AG08396 (cell line): ENCODE measurements around the gene MAZ.
"Not testable (repeated sequence)": the region's sequence is repeated elsewhere in the genome, so short reads cannot be mapped to it uniquely, and the experiment has no call there.

Experiments
- DNase-seq: peaks from one replicate; pipeline ENCODE4 v3.0.0; 2012; ENCODE audit warnings: low spot score, mixed read lengths

The MAZ gene

DNA sequence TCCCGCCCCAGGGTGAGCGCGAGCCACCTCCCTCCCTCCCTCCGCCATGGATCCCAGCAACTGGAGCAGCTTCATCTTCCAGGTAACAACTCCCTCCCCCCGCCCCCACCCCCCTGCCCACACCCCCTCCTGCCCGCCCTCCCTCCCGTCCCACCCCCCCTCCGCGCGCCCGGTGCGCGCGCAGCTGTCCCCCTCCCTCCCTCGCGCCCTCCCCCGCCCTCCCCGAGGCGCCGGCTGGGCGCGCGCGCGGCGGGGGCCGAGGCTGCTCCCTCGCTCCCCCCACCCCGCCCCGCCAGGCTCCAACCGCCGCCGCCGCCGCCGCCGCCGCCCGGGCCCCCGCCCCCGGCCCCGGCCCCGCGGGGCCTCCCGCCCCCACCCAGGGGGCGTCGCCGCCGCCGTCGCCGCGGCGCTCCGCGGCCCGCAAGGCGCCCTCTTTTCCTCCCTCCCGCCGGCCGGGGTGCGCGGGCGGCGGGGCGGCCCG, at the start of gene MAZ:
MAZ (plus strand) TSS at position 431 of the 481 bp plus-strand sequence. CDS start 173 bp downstream, outside the sequence.
- DNase-seq, result no peak

DNA sequence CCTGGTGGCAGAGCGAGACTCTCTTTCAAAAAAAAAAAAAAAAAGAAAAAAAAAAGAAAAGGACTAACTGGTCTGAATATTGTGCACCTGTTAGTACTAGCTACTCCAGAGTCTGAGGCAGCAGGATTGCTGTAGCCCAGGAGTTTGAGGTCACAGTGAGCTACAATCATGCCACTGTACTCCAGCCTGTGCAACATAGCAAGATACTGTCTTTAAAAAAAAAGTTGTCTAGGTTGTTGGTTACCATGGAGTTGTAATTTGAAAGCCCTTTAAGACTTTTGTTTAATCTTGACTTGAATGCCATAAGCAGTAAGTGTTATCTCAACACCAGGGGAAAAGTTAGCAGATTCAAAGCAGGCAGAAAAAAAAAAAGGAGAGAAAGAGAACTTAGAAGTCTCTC, 49.7 kb upstream of the MAZ start:
- no peak for DNase-seq

DNA sequence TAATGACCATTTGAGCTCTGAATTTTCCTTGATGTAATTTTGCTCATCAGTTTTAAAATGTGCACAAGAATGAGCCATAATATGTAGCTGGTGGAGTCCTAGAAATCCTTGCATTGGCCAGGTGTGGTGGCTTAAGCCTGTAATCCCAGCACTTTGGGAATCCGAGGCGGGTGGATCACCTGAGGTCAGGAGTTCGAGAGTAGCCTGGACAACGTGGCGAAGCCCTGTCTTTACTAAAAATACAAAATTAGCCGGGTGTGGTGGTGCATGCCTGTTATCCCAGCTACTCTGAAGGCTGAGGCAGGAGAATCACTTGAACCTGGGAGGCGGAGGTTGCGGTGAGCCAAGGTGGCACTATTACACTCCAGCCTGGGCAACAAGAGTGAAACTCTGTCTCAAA, 49.2 kb upstream of the MAZ start:
- DNase-seq, result not testable (repeated sequence)

DNA sequence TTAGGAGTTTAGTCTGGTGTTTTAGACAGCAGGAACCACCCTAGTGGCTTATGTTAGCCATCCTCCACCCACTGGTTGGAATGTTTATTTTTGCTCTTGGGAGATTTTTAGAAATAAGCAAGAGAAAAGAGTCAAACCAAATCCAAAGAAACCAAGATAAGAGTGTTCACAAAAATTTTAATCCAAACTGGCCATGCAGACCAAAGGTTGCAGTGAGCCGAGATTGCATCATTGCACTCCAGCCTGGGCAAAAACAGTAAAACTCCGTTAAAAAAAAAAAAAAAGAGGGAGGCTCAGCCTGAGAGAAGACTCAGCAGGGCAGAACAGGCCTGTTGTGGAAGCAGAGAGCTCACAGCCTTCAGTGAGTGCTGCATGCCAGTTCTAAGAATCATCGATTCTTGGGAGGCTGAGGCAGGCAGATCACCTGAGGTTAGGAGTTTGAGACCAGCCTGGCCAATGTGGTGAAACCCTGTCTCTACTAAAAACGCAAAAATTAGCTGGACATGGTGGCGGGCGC, 48.3 kb upstream of the MAZ start:
- DNase-seq, result peak; percentile 29

DNA sequence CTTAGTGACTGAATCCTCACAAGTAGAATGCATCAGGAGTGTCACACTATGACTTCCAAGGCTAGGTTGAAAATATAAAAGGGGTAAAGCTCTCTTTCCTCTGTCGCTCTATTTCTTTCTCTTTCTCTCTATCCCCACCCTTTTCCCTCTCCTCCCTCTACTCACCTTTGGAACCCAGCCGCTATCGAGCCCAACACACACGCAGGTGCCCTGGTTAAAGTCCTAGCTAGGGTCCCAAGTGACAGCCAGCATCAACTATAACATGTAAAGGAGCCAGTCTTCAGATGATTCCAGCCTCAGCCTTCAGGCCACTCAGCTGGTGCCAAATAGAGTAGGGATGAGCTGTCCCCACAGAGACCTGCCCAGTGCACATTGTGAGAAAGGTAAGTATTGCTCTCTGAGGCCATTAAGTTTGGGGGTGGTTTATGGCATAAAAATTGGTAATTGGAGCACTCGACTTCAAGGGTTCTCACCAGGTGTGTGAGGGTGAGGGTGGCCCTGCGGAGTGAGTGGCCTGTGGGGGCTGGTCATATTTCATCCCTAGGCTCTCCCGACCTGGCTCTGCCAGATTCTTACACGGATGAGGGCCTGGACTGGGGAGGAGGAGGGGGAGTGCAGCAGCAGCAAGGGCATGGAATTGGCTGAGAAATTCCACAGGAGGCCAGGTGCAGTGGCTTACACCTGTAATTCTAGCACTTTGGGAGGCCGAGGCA, 45.6 kb upstream of the MAZ start:
- no peak for DNase-seq

- DNase-seq, result not testable (repeated sequence)
Observed at GRCh38 chr16:29761280-29761651, 45.1 kb upstream of the MAZ start.

DNA sequence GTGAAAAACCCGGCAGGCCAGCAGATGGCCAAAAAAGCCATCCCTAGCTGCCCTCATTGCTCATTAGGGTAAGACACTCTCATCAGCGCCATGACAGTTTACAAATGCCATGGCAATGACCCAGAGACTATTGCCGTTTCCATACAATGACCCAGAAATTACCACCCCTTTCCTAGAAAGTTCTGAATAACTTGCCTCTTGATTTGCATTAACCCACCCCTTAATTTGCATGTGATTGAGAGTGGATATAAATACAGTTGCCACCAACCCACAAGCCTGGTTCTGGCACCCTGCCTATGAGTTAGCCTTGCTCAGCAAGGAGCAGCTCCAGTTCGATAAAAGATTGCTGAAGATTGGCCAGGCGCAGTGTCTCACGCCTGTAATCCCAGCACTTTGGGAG, 44.4 kb upstream of the MAZ start:
- no peak for DNase-seq

DNA sequence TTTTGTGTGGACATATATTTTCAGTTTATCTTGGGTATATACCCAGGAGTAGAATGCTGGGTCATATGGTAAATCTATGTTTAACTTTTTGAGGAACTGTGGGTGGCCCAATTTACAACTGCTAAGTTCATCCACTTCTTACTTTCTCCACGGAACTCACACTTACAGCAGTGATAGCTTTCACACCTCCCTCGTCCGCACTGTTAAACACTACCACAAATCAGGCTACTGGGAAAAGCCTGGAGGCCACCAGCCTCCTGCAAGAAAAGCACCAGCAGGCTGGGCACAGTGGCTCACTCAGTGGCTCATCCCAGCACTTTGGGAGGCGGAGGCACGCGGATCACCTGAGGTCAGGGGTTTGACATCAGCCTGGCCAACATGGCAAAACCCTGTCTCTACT, 43.0 kb upstream of the MAZ start:
- DNase-seq, result no peak

DNA sequence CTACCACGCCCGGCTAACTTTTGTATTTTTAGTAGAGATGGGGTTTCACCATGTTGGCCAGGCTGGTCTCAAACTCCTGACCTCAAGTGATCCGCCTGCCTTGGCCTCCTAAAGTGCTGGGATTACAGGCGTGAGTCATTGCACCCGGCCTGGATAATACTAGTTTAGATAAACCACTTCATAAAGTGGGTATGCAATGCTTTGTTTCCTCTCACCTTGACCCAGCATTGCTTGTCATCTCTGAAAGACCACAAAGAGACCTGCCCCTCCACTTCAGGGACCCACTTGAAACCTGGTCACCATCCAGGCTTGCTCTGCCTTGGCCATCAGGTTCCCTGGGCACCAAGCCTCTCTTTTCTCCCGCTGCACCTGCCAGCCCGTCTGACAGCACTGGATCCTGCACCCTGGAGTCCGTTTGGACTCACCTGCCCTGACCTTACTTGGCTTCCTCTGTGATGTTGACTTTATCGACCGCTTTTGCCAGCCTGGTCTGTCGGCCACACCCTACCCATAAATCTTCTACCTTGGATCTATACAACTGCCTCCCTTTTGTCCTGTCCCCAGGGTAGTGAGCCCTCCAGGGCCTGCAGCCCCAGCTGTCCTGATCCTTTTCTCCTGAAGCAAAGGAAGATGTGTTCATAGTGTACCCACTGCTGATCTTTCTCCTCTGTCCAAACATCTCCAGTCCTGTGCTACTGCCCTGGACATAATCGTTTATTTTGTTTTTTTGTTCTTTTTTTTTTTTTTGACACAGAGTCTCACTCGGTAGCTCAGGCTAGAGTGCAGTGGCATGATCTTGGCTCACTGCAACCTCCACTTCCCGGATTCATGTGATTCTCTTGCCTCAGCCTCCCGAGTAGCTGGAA, 40.9 kb upstream of the MAZ start:
- DNase-seq, result no peak

- DNase-seq, result no peak
Observed at GRCh38 chr16:29766571-29766970, 39.8 kb upstream of the MAZ start.

GRCh38 chr16:29767062-29767461, 39.3 kb upstream of the MAZ start:
- DNase-seq, result no peak

DNA sequence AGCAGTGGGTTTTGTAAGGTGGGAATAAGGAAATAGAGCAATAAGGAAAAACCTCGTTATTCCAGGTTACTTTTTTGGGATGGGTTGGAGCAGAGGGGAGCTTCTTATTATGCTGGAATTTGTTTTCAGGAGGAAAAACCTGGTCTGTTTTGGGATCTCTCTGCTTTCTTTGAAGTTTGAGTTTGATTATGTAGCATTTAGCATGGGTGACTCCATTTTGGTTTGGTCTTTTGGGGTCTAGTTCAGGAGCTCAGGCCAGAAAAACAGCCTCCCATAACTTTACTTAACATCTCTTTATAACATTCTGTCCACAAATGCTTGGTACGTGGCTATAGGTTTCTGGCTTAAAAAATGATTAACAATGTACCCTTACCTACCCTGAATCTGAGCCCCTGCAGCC, 36.8 kb upstream of the MAZ start:
- no peak for DNase-seq

GRCh38 chr16:29770250-29770929, 35.9 kb upstream of the MAZ start:
- no peak for DNase-seq

- not testable (repeated sequence) for DNase-seq
Observed at GRCh38 chr16:29772330-29772729, 34.0 kb upstream of the MAZ start.

DNA sequence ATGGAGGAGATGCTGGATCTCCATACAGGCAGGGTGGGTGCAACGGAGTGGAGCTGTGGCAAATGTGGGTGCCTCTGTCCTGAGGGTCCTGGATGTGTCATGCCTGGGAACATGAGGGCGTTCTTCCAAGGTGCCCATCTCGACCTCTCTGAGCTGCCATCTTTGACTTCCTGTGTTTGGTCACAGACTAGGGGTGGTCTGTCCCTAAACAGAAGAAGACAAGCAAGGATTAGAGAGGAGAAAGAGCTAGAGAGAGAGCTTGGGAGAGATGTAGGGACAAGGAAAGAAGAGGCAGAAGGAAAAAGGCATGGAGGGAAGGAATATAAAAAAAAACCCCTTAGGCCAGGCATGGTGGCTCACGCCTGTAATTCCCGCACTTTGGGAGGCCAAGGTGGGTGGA, 31.6 kb upstream of the MAZ start:
- DNase-seq, result no peak

- DNase-seq, result no peak
Observed at GRCh38 chr16:29775742-29776408, 30.5 kb upstream of the MAZ start.

- DNase-seq, result no peak
Observed at GRCh38 chr16:29777576-29778350, 28.6 kb upstream of the MAZ start, which contains the start of gene ZG16. ZG16 (plus strand) TSS chr16:29778256; CDS start chr16:29779267, 1,011 bp downstream.

- no peak for DNase-seq
Observed at GRCh38 chr16:29779474-29779873, 26.9 kb upstream of the MAZ start.

- not testable (repeated sequence) for DNase-seq
Observed at GRCh38 chr16:29783094-29783953, 23.0 kb upstream of the MAZ start.

DNA sequence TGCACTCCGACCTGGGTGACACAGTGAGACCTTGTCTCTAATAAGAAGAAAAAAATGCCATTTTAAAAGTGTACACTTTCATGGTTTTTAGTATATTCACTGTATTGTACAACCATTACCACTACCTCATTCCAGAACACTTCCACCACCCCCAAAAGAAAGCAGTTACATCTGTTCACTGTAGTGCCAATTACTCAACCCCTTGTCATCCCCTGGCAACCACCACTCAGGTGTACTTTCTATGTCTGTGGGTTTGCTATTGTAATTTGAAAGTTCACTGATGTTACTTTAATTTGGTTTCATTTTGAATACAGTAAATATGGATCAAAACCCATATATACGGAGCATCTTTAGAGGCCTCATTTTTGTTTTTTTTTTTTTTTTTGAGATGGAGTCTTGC, 22.2 kb upstream of the MAZ start:
- no peak for DNase-seq
